ENCODE results near the gene WDR27. TPM values are rescaled to one million over a fixed set of nuclear protein-coding genes. Genes with fewer than 3 reads are reported as not detected.
"Not testable (repeated sequence)": the region's sequence is repeated elsewhere in the genome, so short reads cannot be mapped to it uniquely, and the experiment has no call there.

The WDR27 gene
- total RNA-seq, 2 experiments from 2014 or later = 29.0 to 29.7 TPM

DNA sequence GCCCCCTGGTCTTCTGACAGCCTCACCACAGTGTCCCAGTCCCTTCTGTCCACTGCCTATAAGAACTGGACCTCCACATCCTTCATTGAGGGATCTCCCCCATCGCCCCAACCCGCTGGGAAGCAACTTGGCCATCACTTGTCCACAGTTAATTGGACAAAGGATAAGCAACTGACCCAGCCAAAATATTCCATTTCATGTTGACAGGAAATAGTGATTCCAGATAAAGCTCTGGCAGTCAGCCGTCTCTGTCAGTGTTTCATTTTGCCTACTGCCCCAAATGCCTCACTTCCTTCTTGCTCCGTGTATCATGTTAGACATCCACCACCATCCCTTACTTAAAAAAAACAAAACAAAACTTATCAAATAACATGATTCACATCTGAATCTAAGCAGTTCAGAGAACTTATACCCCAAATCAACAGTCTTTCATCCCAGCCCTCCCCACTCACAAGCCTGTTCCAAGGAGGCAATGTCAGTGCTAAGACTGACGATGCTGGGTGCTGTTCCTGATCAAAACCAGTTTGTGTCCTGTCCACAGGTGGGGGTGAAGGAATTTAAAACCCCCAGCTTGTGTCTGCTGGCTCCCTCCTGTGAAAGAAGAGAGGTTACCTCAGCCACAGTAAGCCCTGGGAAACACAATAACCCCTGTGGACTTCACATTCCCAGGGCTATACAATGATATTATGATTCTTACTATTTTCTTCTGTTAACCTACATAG is 162.5 kb downstream of the WDR27 start:
- Mint-ChIP-seq H3K36me3 (peaks cover 15% of the 10 kb centered on the region), H3K4me3 (no peak overlapping the region), H3K4me1 (no peaks in the 10 kb centered on the region), H3K27ac (no peak overlapping the region), H3K27me3 (no peaks in the 10 kb centered on the region), H3K9me3 (peaks cover 20% of the 10 kb centered on the region)
- DNase-seq = no peak

GRCh38 chr6:169536446-169537170 is 165.2 kb downstream of the WDR27 start:
- H3K4me3 Mint-ChIP-seq = no peak overlapping the region
- H3K27me3 Mint-ChIP-seq = no peaks in the 10 kb centered on the region
- no peak overlapping the region for H3K27ac Mint-ChIP-seq
- no peak for DNase-seq
- peaks cover 29% of the 10 kb centered on the region for H3K9me3 Mint-ChIP-seq
- H3K36me3 Mint-ChIP-seq = peaks cover 28% of the 10 kb centered on the region
- no peaks in the 10 kb centered on the region for H3K4me1 Mint-ChIP-seq

DNA sequence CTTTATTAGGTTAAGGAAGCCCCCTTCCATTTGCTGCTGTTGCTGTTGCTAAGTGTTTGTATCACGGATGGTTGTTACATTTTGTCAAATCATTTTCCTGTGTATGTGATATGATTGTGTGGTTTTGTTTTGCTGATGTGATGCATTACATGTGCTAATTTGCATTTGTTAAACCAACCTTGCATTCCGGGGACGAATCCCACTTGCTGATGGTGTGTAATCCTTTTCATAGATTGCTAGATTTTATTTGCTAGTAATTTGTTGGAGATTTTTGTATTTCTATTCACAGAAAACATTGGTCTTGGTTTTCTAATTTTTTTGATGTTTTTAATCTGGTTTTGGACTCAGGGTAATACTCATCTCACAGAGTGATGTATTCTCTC is 167.8 kb downstream of the WDR27 start:
- H3K4me1 Mint-ChIP-seq = peaks cover 15% of the 10 kb centered on the region
- H3K27me3 Mint-ChIP-seq = no peaks in the 10 kb centered on the region
- peaks cover 31% of the 10 kb centered on the region for H3K36me3 Mint-ChIP-seq
- DNase-seq = no peak
- no peak overlapping the region for H3K4me3 Mint-ChIP-seq
- H3K27ac Mint-ChIP-seq = no peak overlapping the region
- H3K9me3 Mint-ChIP-seq = peaks cover 29% of the 10 kb centered on the region

DNA sequence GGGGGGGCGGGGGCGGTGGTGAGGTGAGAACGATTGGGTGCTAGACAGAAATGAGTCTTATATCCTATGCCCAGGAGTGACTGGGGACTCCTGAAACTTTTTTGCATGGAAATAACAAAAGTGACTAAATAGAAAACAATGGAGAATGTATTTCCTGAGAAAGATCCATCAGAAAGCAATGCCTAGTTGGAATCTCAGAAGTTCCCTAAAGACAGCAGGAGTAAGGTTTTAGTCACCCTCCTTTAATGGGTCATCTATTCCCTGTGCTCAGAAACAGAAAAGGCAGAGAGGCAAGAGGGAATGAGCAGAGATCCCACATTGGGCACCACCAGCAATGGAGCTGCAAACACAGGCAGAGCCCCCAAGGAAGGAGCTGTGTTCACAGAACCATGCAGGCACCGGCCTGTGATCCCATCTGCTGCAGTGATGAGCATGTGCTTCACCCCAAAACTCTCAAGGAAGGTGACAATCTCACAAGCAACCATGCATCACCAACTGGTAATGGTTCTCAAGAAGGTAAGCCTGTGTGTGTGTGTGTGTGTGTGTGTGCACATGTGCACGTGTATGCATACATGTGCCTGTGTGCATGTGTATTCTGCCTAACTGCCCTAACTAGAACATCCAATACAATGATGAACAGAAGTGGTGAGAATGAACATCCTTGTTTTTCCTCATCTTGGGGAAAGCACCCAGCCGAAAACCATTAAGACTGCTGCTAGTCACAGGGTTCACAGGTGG is 168.4 kb downstream of the WDR27 start:
- no peaks in the 10 kb centered on the region for H3K27me3 Mint-ChIP-seq
- DNase-seq = no peak
- peaks cover 29% of the 10 kb centered on the region for H3K9me3 Mint-ChIP-seq
- no peak overlapping the region for H3K4me3 Mint-ChIP-seq
- peaks cover 31% of the 10 kb centered on the region for H3K36me3 Mint-ChIP-seq
- peaks cover 15% of the 10 kb centered on the region for H3K4me1 Mint-ChIP-seq
- no peak overlapping the region for H3K27ac Mint-ChIP-seq

DNA sequence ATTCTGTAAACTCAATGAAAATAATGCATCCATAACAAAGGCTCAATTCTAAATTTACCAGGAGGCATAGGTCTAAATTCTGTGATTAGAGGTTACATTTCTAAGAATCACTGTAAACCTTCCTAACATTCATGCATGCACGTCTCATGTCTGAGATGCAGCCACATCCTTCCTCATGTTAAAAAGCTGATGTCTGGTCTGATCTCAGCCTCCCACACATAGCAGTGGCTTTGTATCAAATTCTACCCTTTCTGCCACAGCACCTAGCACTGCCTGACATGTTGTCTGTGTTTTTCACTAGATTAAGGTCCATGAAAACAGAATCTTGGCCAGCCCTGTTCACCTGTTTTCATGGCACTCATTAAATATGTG is 171.1 kb downstream of the WDR27 start:
- DNase-seq = peak; percentile 13
- H3K4me3 Mint-ChIP-seq = no peak overlapping the region

GRCh38 chr6:169529931-169530751 is 171.7 kb downstream of the WDR27 start:
- Mint-ChIP-seq H3K4me1 (peaks cover 15% of the 10 kb centered on the region), H3K36me3 (peaks cover 20% of the 10 kb centered on the region), H3K27me3 (no peaks in the 10 kb centered on the region), H3K4me3 (no peak overlapping the region), H3K9me3 (peaks cover 11% of the 10 kb centered on the region), H3K27ac (peak overlapping the region; percentile 5)
- DNase-seq = peak; percentile 49

More for the DNA sequence above, 171.1 kb downstream of the WDR27 start:
- H3K9me3 Mint-ChIP-seq = peaks cover 14% of the 10 kb centered on the region
- H3K36me3 Mint-ChIP-seq = peaks cover 18% of the 10 kb centered on the region
- H3K27ac Mint-ChIP-seq = peak overlapping the region; percentile 5
- no peaks in the 10 kb centered on the region for H3K27me3 Mint-ChIP-seq
- peaks cover 15% of the 10 kb centered on the region for H3K4me1 Mint-ChIP-seq

DNA sequence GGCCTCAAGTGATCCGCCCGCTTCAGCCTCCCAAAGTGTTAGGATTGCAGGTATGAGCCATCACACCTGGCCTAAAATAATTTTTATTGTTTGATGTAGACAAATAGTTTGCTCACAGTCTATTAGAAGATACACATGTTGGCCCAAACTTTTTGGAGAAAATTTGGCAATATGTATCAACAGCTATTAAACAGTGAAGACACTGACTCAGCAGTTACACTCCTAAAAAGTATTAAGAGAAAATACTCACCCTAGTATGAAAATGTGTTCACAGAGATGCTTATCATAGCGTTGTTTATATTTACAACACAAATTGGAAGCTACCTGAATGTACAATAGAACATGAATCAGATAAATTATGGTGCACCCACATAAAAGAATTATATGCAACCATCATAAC is 173.1 kb downstream of the WDR27 start:
- no peak overlapping the region for H3K4me3 Mint-ChIP-seq
- peaks cover 15% of the 10 kb centered on the region for H3K4me1 Mint-ChIP-seq
- no peak for DNase-seq
- peaks cover 14% of the 10 kb centered on the region for H3K36me3 Mint-ChIP-seq
- H3K27ac Mint-ChIP-seq = no peak overlapping the region
- H3K27me3 Mint-ChIP-seq = no peaks in the 10 kb centered on the region
- H3K9me3 Mint-ChIP-seq = peaks cover 8% of the 10 kb centered on the region

DNA sequence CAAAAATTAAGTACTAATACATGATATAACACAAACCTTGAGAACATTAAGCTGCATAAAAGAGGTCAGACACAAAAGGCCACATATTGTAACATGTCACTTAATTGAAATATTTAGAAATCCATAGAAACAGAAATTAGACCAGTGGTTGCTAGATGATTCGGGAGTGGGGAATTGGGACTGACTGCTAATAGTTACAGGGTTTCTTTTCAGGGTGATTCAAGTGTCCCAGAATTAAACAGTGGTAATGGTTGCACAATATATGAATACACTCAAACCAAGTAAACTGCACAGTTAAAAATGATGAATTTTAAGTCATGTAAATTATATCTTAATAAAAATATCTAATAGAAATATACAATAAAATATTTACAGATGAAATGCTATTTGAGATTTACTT is 174.5 kb downstream of the WDR27 start:
- H3K4me3 Mint-ChIP-seq = no peak overlapping the region
- H3K4me1 Mint-ChIP-seq = peaks cover 15% of the 10 kb centered on the region
- no peaks in the 10 kb centered on the region for H3K27me3 Mint-ChIP-seq
- no peak for DNase-seq
- no peak overlapping the region for H3K27ac Mint-ChIP-seq
- H3K36me3 Mint-ChIP-seq = peaks cover 5% of the 10 kb centered on the region
- H3K9me3 Mint-ChIP-seq = no peaks in the 10 kb centered on the region

DNA sequence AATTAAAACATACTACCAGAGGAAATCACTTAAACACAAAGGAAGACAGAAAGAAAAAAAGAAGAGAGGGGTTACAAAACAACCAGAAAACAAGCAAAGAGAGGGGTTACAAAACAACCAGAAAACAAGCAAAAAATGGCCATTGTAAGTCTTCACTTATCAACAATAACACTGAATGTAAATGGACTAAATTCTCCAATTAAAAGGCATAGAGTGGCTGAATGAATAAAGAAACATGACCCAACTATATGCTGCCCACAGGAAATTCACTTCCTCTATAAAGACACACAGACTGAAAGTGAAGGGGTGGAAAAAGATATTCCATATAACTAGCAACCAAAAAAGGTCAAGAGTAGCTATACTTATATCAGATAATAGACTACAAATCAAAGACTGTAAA is 180.0 kb downstream of the WDR27 start:
- peaks cover 21% of the 10 kb centered on the region for H3K9me3 Mint-ChIP-seq
- H3K36me3 Mint-ChIP-seq = peaks cover 21% of the 10 kb centered on the region
- H3K27me3 Mint-ChIP-seq = no peaks in the 10 kb centered on the region
- H3K4me3 Mint-ChIP-seq = no peak overlapping the region
- DNase-seq = no peak
- peaks cover 2% of the 10 kb centered on the region for H3K4me1 Mint-ChIP-seq
- no peak overlapping the region for H3K27ac Mint-ChIP-seq

- Mint-ChIP-seq H3K4me3 (no peak overlapping the region), H3K27me3 (no peaks in the 10 kb centered on the region), H3K27ac (no peak overlapping the region), H3K36me3 (peaks cover 18% of the 10 kb centered on the region), H3K9me3 (peaks cover 21% of the 10 kb centered on the region), H3K4me1 (peaks cover 2% of the 10 kb centered on the region)
- DNase-seq = no peak
These were observed 181.7 kb downstream of the WDR27 start for GRCh38 chr6:169520104-169520503.

DNA sequence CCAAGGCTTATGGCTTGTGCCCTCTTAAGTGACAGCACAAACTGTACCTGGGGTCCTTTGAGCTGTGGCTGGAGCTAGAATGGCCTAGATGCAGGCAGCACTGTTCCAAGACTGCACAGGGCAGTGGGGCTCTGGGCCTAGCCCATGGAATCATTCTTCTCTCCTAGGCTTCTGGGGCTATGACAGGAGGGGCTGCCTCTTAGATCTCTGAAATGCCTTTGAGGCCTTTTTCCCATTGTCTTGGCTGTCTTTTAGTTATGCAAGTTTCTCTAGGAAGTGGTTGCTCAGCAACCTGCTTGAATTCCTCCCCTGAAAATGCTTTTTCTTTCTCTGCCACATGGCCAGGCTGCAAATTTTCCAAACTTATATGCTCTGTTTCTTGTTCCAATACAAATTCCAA is 183.4 kb downstream of the WDR27 start:
- Mint-ChIP-seq H3K9me3 (peaks cover 21% of the 10 kb centered on the region), H3K36me3 (peaks cover 18% of the 10 kb centered on the region), H3K27me3 (no peaks in the 10 kb centered on the region), H3K4me1 (peaks cover 2% of the 10 kb centered on the region), H3K27ac (no peak overlapping the region), H3K4me3 (no peak overlapping the region)
- no peak for DNase-seq

GRCh38 chr6:169513478-169514193 is 188.2 kb downstream of the WDR27 start:
- H3K27ac Mint-ChIP-seq = no peak overlapping the region
- peaks cover 4% of the 10 kb centered on the region for H3K9me3 Mint-ChIP-seq
- no peak for DNase-seq
- no peaks in the 10 kb centered on the region for H3K27me3 Mint-ChIP-seq
- peaks cover 2% of the 10 kb centered on the region for H3K36me3 Mint-ChIP-seq
- H3K4me3 Mint-ChIP-seq = no peak overlapping the region
- H3K4me1 Mint-ChIP-seq = no peaks in the 10 kb centered on the region

- not testable (repeated sequence) for H3K36me3 Mint-ChIP-seq, DNase-seq, H3K27me3 Mint-ChIP-seq, H3K4me3 Mint-ChIP-seq, H3K9me3 Mint-ChIP-seq, H3K27ac Mint-ChIP-seq, H3K4me1 Mint-ChIP-seq
These were observed 190.0 kb downstream of the WDR27 start for GRCh38 chr6:169511785-169512184.

GRCh38 chr6:169510871-169511270 is 191.0 kb downstream of the WDR27 start:
- no peak overlapping the region for H3K27ac Mint-ChIP-seq
- no peaks in the 10 kb centered on the region for H3K4me1 Mint-ChIP-seq
- DNase-seq = no peak
- H3K27me3 Mint-ChIP-seq = no peaks in the 10 kb centered on the region
- peaks cover 4% of the 10 kb centered on the region for H3K36me3 Mint-ChIP-seq
- no peak overlapping the region for H3K4me3 Mint-ChIP-seq
- H3K9me3 Mint-ChIP-seq = peaks cover 5% of the 10 kb centered on the region
